ENCODE measurements around the gene HAL.

HAL gene

GRCh38 chr12:95995238-95996031 is 709 bp downstream of the HAL start:
- no peaks in the 10 kb centered on the region for H3K9me3 Mint-ChIP-seq
- H3K27ac Mint-ChIP-seq = no peak overlapping the region
- no peak overlapping the region for H3K4me3 Mint-ChIP-seq
- no peaks in the 10 kb centered on the region for H3K27me3 Mint-ChIP-seq (ENCODE audit: low read depth)
- H3K36me3 Mint-ChIP-seq (ENCODE audit: low read depth) = peaks cover 3% of the 10 kb centered on the region
- peaks cover 12% of the 10 kb centered on the region for H3K4me1 Mint-ChIP-seq (ENCODE audit: low read depth)

GRCh38 chr12:95994476-95994875 is 1.7 kb downstream of the HAL start:
- no peak overlapping the region for H3K27ac Mint-ChIP-seq
- peaks cover 12% of the 10 kb centered on the region for H3K4me1 Mint-ChIP-seq (ENCODE audit: low read depth)
- no peaks in the 10 kb centered on the region for H3K9me3 Mint-ChIP-seq
- no peak overlapping the region for H3K4me3 Mint-ChIP-seq
- no peaks in the 10 kb centered on the region for H3K27me3 Mint-ChIP-seq (ENCODE audit: low read depth)
- no peaks in the 10 kb centered on the region for H3K36me3 Mint-ChIP-seq (ENCODE audit: low read depth)

- H3K27me3 Mint-ChIP-seq (ENCODE audit: low read depth) = no peaks in the 10 kb centered on the region
- H3K36me3 Mint-ChIP-seq (ENCODE audit: low read depth) = no peaks in the 10 kb centered on the region
- H3K4me1 Mint-ChIP-seq (ENCODE audit: low read depth) = peaks cover 12% of the 10 kb centered on the region
- H3K9me3 Mint-ChIP-seq = no peaks in the 10 kb centered on the region
- H3K4me3 Mint-ChIP-seq = no peak overlapping the region
- no peak overlapping the region for H3K27ac Mint-ChIP-seq
Measured at GRCh38 chr12:95993907-95994306, 2.2 kb downstream of the HAL start.

- Mint-ChIP-seq H3K36me3 (ENCODE audit: low read depth) (no peaks in the 10 kb centered on the region), H3K4me1 (ENCODE audit: low read depth) (no peaks in the 10 kb centered on the region), H3K9me3 (no peaks in the 10 kb centered on the region), H3K27ac (no peak overlapping the region), H3K27me3 (ENCODE audit: low read depth) (peaks cover 4% of the 10 kb centered on the region), H3K4me3 (no peak overlapping the region)
Measured at GRCh38 chr12:95990136-95990535, 6.0 kb downstream of the HAL start.

GRCh38 chr12:95989504-95990123 is 6.5 kb downstream of the HAL start:
- no peaks in the 10 kb centered on the region for H3K36me3 Mint-ChIP-seq (ENCODE audit: low read depth)
- H3K9me3 Mint-ChIP-seq = no peaks in the 10 kb centered on the region
- no peak overlapping the region for H3K4me3 Mint-ChIP-seq
- H3K27ac Mint-ChIP-seq = no peak overlapping the region
- peaks cover 4% of the 10 kb centered on the region for H3K27me3 Mint-ChIP-seq (ENCODE audit: low read depth)
- H3K4me1 Mint-ChIP-seq (ENCODE audit: low read depth) = no peaks in the 10 kb centered on the region

GRCh38 chr12:95988506-95989275 is 7.5 kb downstream of the HAL start:
- Mint-ChIP-seq H3K4me3 (no peak overlapping the region), H3K4me1 (ENCODE audit: low read depth) (no peaks in the 10 kb centered on the region), H3K27me3 (ENCODE audit: low read depth) (peaks cover 4% of the 10 kb centered on the region), H3K9me3 (no peaks in the 10 kb centered on the region), H3K27ac (no peak overlapping the region), H3K36me3 (ENCODE audit: low read depth) (no peaks in the 10 kb centered on the region)

GRCh38 chr12:95986635-95987570 is 9.2 kb downstream of the HAL start:
- Mint-ChIP-seq H3K36me3 (ENCODE audit: low read depth) (no peaks in the 10 kb centered on the region), H3K27ac (no peak overlapping the region), H3K27me3 (ENCODE audit: low read depth) (peaks cover 4% of the 10 kb centered on the region), H3K4me1 (ENCODE audit: low read depth) (no peaks in the 10 kb centered on the region), H3K4me3 (no peak overlapping the region), H3K9me3 (no peaks in the 10 kb centered on the region)

- Mint-ChIP-seq H3K9me3 (no peaks in the 10 kb centered on the region), H3K36me3 (ENCODE audit: low read depth) (no peaks in the 10 kb centered on the region), H3K4me3 (no peak overlapping the region), H3K4me1 (ENCODE audit: low read depth) (no peaks in the 10 kb centered on the region), H3K27me3 (ENCODE audit: low read depth) (peaks cover 4% of the 10 kb centered on the region), H3K27ac (no peak overlapping the region)
Measured at GRCh38 chr12:95984682-95985081, 11.5 kb downstream of the HAL start.

GRCh38 chr12:95982602-95983001 is 13.5 kb downstream of the HAL start:
- Mint-ChIP-seq H3K27ac (no peak overlapping the region), H3K9me3 (no peaks in the 10 kb centered on the region), H3K4me3 (no peak overlapping the region), H3K4me1 (ENCODE audit: low read depth) (no peaks in the 10 kb centered on the region), H3K27me3 (ENCODE audit: low read depth) (peaks cover 4% of the 10 kb centered on the region), H3K36me3 (ENCODE audit: low read depth) (no peaks in the 10 kb centered on the region)

GRCh38 chr12:95980437-95980836 is 15.7 kb downstream of the HAL start:
- Mint-ChIP-seq H3K4me1 (ENCODE audit: low read depth) (no peaks in the 10 kb centered on the region), H3K36me3 (ENCODE audit: low read depth) (no peaks in the 10 kb centered on the region), H3K4me3 (no peak overlapping the region), H3K9me3 (no peaks in the 10 kb centered on the region), H3K27me3 (ENCODE audit: low read depth) (no peaks in the 10 kb centered on the region), H3K27ac (no peak overlapping the region)

GRCh38 chr12:95978774-95979173 is 17.4 kb downstream of the HAL start:
- Mint-ChIP-seq H3K27ac (no peak overlapping the region), H3K27me3 (ENCODE audit: low read depth) (no peaks in the 10 kb centered on the region), H3K4me1 (ENCODE audit: low read depth) (no peaks in the 10 kb centered on the region), H3K4me3 (no peak overlapping the region), H3K9me3 (no peaks in the 10 kb centered on the region), H3K36me3 (ENCODE audit: low read depth) (no peaks in the 10 kb centered on the region)

- Mint-ChIP-seq H3K9me3 (no peaks in the 10 kb centered on the region), H3K27ac (no peak overlapping the region), H3K4me3 (no peak overlapping the region), H3K36me3 (ENCODE audit: low read depth) (no peaks in the 10 kb centered on the region), H3K4me1 (ENCODE audit: low read depth) (no peaks in the 10 kb centered on the region), H3K27me3 (ENCODE audit: low read depth) (no peaks in the 10 kb centered on the region)
Measured at GRCh38 chr12:95978351-95978750, 17.8 kb downstream of the HAL start.

- Mint-ChIP-seq H3K4me1 (ENCODE audit: low read depth) (no peaks in the 10 kb centered on the region), H3K27ac (no peak overlapping the region), H3K4me3 (no peak overlapping the region), H3K36me3 (ENCODE audit: low read depth) (no peaks in the 10 kb centered on the region), H3K9me3 (no peaks in the 10 kb centered on the region), H3K27me3 (ENCODE audit: low read depth) (no peaks in the 10 kb centered on the region)
Measured at GRCh38 chr12:95977764-95978305, 18.3 kb downstream of the HAL start.

- no peak overlapping the region for H3K27ac Mint-ChIP-seq
- no peaks in the 10 kb centered on the region for H3K27me3 Mint-ChIP-seq (ENCODE audit: low read depth)
- H3K4me3 Mint-ChIP-seq = no peak overlapping the region
- H3K36me3 Mint-ChIP-seq (ENCODE audit: low read depth) = no peaks in the 10 kb centered on the region
- H3K4me1 Mint-ChIP-seq (ENCODE audit: low read depth) = no peaks in the 10 kb centered on the region
- no peaks in the 10 kb centered on the region for H3K9me3 Mint-ChIP-seq
Measured at GRCh38 chr12:95976416-95976832, 19.7 kb downstream of the HAL start.
